ENCODE results near the gene DTX2.
"Not testable (repeated sequence)": the region's sequence is repeated elsewhere in the genome, so short reads cannot be mapped to it uniquely, and the experiment has no call there.

Gene DTX2

GRCh38 chr7:76512941-76513816, 51.7 kb downstream of the DTX2 start:
- DNase-seq (ENCODE audit: low spot score): no peak

GRCh38 chr7:76513817-76514799, 52.6 kb downstream of the DTX2 start:
- no peak for DNase-seq (ENCODE audit: low spot score)

- no peak for DNase-seq (ENCODE audit: low spot score)
Measured at GRCh38 chr7:76514926-76515771, 53.6 kb downstream of the DTX2 start.

GRCh38 chr7:76515999-76516443, 54.5 kb downstream of the DTX2 start:
- DNase-seq (ENCODE audit: low spot score): no peak

GRCh38 chr7:76516932-76517331, 55.4 kb downstream of the DTX2 start:
- DNase-seq (ENCODE audit: low spot score): not testable (repeated sequence)

- not testable (repeated sequence) for DNase-seq (ENCODE audit: low spot score)
Measured at GRCh38 chr7:76526183-76526582, 64.7 kb downstream of the DTX2 start.

GRCh38 chr7:76531643-76532042, 70.1 kb downstream of the DTX2 start:
- not testable (repeated sequence) for DNase-seq (ENCODE audit: low spot score)

GRCh38 chr7:76543197-76543596, 81.7 kb downstream of the DTX2 start, which contains the start of gene SPDYE16:
TSS of gene SPDYE16 (minus strand) at chr7:76543297. CDS start at chr7:76541459, 1,838 bp downstream.
- DNase-seq (ENCODE audit: low spot score): not testable (repeated sequence)

- peak; percentile 70 for DNase-seq (ENCODE audit: low spot score)
Measured at GRCh38 chr7:76549025-76549854, 87.7 kb downstream of the DTX2 start.

GRCh38 chr7:76549855-76550248, 88.3 kb downstream of the DTX2 start:
- not testable (repeated sequence) for DNase-seq (ENCODE audit: low spot score)

- DNase-seq (ENCODE audit: low spot score): not testable (repeated sequence)
Measured at GRCh38 chr7:76551992-76552391, 90.5 kb downstream of the DTX2 start.

All from kidney capillary endothelial cell (primary cell).